Hepatocyte (in vitro differentiated cells): ENCODE results near the gene LONP1.

Experiments
- CTCF ChIP-seq: fragments of 200-600 bp; sonication (generic); IDR thresholded peaks from 2 replicates; pipeline ENCODE4 v1.5.1; 2016; ENCODE audit warnings: antibody characterized with exemption, mild to moderate bottlenecking; ENCODE audit not compliant: poor library complexity
- EZH2phosphoT487 ChIP-seq: fragments of 200-600 bp; sonication (generic); IDR thresholded peaks from one replicate; pipeline ENCODE4 v1.6.1; 2018; ENCODE audit warnings: antibody characterized with exemption, mild to moderate bottlenecking, low read depth, moderate library complexity; ENCODE audit not compliant: unreplicated experiment, severe bottlenecking

- no peak for TF ChIP-seq CTCF
- TF ChIP-seq EZH2phosphoT487 = no peak
These were observed 27.9 kb downstream of the LONP1 start for GRCh38 chr19:5691822-5692722.
